GM12891 (cell line): ENCODE data around the gene CEP104.

Experiments
- POLR2A ChIP-seq: IDR thresholded peaks from 2 replicates; pipeline ENCODE4 v1.6.1; 2011; ENCODE audit warnings: low read depth, low read length, control low read depth
- POLR2AphosphoS5 ChIP-seq: IDR thresholded peaks from 2 replicates; pipeline ENCODE4 v1.6.1; 2011; ENCODE audit warnings: low read depth, low read length, control low read depth
- TAF1 ChIP-seq: IDR thresholded peaks from 2 replicates; pipeline ENCODE4 v1.6.1; 2011; ENCODE audit warnings: low read depth, low read length, control low read depth

GRCh38 chr1:3799976-3800685, 56.9 kb downstream of the CEP104 start:
- TF ChIP-seq POLR2AphosphoS5 (no peak), POLR2A (no peak), TAF1 (no peak)
